ENCODE measurements around the gene NEU4.
"Not testable (repeated sequence)": the region's sequence is repeated elsewhere in the genome, so short reads cannot be mapped to it uniquely, and the experiment has no call there.

DNA sequence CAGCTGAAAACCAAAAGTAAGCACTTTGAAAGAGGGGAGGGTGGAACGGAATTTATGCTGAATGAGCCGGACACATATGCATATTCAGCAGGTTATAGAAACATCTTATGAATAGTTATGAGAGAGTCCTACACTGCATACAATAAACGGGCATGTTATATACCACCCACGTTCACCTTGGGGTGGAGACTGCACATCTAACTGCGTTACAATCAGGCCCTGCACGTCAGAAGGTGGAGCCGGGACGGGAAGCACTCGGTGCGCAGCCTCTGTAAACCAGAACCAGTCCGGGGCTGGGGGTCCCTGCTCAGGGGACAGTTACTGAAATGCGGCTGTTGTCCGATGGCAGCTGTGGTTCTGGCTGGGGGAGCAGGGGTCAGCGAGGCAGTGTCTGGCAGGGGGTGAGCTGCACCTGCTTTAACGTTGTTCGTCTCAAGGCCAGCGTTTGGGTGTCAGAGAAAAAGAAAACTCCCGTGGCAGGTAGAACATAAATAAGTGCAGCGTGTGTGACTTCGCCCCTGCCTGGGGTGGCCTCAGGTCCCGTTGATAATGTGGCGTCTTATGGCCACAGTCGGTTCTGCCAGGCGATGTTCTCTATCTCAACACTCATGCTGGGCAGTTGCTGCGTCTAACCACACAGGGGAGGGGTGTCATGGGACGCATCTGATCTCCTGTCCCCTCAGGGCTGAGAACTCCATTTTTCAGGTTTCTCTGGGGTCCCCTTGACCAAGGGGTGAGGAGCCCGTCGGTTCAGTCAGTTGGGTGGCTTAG is 24.9 kb downstream of the NEU4 start:
- TF ChIP-seq, protein P1, sequence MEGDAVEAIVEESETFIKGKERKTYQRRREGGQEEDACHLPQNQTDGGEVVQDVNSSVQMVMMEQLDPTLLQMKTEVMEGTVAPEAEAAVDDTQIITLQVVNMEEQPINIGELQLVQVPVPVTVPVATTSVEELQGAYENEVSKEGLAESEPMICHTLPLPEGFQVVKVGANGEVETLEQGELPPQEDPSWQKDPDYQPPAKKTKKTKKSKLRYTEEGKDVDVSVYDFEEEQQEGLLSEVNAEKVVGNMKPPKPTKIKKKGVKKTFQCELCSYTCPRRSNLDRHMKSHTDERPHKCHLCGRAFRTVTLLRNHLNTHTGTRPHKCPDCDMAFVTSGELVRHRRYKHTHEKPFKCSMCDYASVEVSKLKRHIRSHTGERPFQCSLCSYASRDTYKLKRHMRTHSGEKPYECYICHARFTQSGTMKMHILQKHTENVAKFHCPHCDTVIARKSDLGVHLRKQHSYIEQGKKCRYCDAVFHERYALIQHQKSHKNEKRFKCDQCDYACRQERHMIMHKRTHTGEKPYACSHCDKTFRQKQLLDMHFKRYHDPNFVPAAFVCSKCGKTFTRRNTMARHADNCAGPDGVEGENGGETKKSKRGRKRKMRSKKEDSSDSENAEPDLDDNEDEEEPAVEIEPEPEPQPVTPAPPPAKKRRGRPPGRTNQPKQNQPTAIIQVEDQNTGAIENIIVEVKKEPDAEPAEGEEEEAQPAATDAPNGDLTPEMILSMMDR (conservative IDR thresholded peaks at IDR 0.05; ENCODE audit: low read length), result not testable (repeated sequence)
- TF ChIP-seq EZH2phosphoT487 (IDR thresholded peaks at IDR 0.05; ENCODE audit: borderline replicate concordance, low read depth, low read length), result not testable (repeated sequence)

Data from OCI-LY7 (cell line).